ENCODE results near the gene NWD2. TPM values are rescaled to one million over a fixed set of nuclear protein-coding genes. Genes with fewer than 3 reads are reported as not detected.

The NWD2 gene
- total RNA-seq, 1 donor from 2014 or later: not detected

GRCh38 chr4:37338972-37339371 is 94.4 kb downstream of the NWD2 start:
- H3K27me3 Mint-ChIP-seq (ENCODE audit: unreplicated experiment): no peaks in the 10 kb centered on the region
- TF ChIP-seq CTCF (IDR thresholded peaks at IDR 0.05): no peak
- H3K4me1 Mint-ChIP-seq (ENCODE audit: unreplicated experiment): no peaks in the 10 kb centered on the region
- H3K9me3 Mint-ChIP-seq (ENCODE audit: unreplicated experiment): peaks cover 16% of the 10 kb centered on the region
- H3K4me3 Mint-ChIP-seq (ENCODE audit: unreplicated experiment): no peak overlapping the region
- no peak overlapping the region for H3K27ac Mint-ChIP-seq (ENCODE audit: unreplicated experiment)
- no peak for DNase-seq (ENCODE audit: extremely low spot score, unreplicated experiment)
- H3K36me3 Mint-ChIP-seq (ENCODE audit: unreplicated experiment): no peaks in the 10 kb centered on the region

- Mint-ChIP-seq H3K27me3 (ENCODE audit: unreplicated experiment) (no peaks in the 10 kb centered on the region), H3K9me3 (ENCODE audit: unreplicated experiment) (no peaks in the 10 kb centered on the region), H3K4me3 (ENCODE audit: unreplicated experiment) (no peak overlapping the region), H3K27ac (ENCODE audit: unreplicated experiment) (no peak overlapping the region), H3K36me3 (ENCODE audit: unreplicated experiment) (no peaks in the 10 kb centered on the region), H3K4me1 (ENCODE audit: unreplicated experiment) (no peaks in the 10 kb centered on the region)
- DNase-seq (ENCODE audit: extremely low spot score, unreplicated experiment): no peak
- no peak for TF ChIP-seq CTCF (IDR thresholded peaks at IDR 0.05)
Measured at GRCh38 chr4:37358748-37359147, 114.2 kb downstream of the NWD2 start.

GRCh38 chr4:37359261-37359660 is 114.7 kb downstream of the NWD2 start:
- no peak overlapping the region for H3K4me3 Mint-ChIP-seq (ENCODE audit: unreplicated experiment)

GRCh38 chr4:37365888-37366287 is 121.3 kb downstream of the NWD2 start:
- Mint-ChIP-seq H3K27ac (ENCODE audit: unreplicated experiment) (no peak overlapping the region), H3K9me3 (ENCODE audit: unreplicated experiment) (no peaks in the 10 kb centered on the region), H3K4me1 (ENCODE audit: unreplicated experiment) (no peaks in the 10 kb centered on the region), H3K27me3 (ENCODE audit: unreplicated experiment) (no peaks in the 10 kb centered on the region), H3K4me3 (ENCODE audit: unreplicated experiment) (no peak overlapping the region), H3K36me3 (ENCODE audit: unreplicated experiment) (no peaks in the 10 kb centered on the region)
- TF ChIP-seq CTCF (IDR thresholded peaks at IDR 0.05): no peak
- DNase-seq (ENCODE audit: extremely low spot score, unreplicated experiment): no peak

More at GRCh38 chr4:37359261-37359660, 114.7 kb downstream of the NWD2 start:
- DNase-seq (ENCODE audit: extremely low spot score, unreplicated experiment): no peak
- H3K27me3 Mint-ChIP-seq (ENCODE audit: unreplicated experiment): no peaks in the 10 kb centered on the region
- no peaks in the 10 kb centered on the region for H3K4me1 Mint-ChIP-seq (ENCODE audit: unreplicated experiment)
- no peak for TF ChIP-seq CTCF (IDR thresholded peaks at IDR 0.05)
- H3K9me3 Mint-ChIP-seq (ENCODE audit: unreplicated experiment): no peaks in the 10 kb centered on the region
- no peaks in the 10 kb centered on the region for H3K36me3 Mint-ChIP-seq (ENCODE audit: unreplicated experiment)
- no peak overlapping the region for H3K27ac Mint-ChIP-seq (ENCODE audit: unreplicated experiment)

GRCh38 chr4:37367901-37368300 is 123.4 kb downstream of the NWD2 start:
- no peak overlapping the region for H3K4me3 Mint-ChIP-seq (ENCODE audit: unreplicated experiment)
- TF ChIP-seq CTCF (IDR thresholded peaks at IDR 0.05): no peak
- no peak for DNase-seq (ENCODE audit: extremely low spot score, unreplicated experiment)
- no peaks in the 10 kb centered on the region for H3K36me3 Mint-ChIP-seq (ENCODE audit: unreplicated experiment)
- H3K9me3 Mint-ChIP-seq (ENCODE audit: unreplicated experiment): no peaks in the 10 kb centered on the region
- H3K27me3 Mint-ChIP-seq (ENCODE audit: unreplicated experiment): no peaks in the 10 kb centered on the region
- H3K27ac Mint-ChIP-seq (ENCODE audit: unreplicated experiment): no peak overlapping the region
- no peaks in the 10 kb centered on the region for H3K4me1 Mint-ChIP-seq (ENCODE audit: unreplicated experiment)

Measured in osteocyte (in vitro differentiated cells).